Endothelial cell of umbilical vein (primary cell): ENCODE data around the gene F2.

Source experiments
- EZH2 ChIP-seq: IDR thresholded peaks from 2 replicates; pipeline ENCODE4 v1.6.1; 2012; ENCODE audit warnings: borderline replicate concordance, low read depth, mild to moderate bottlenecking, moderate library complexity, low read length, inconsistent platforms; ENCODE audit not compliant: severe bottlenecking
- FOS ChIP-seq: IDR thresholded peaks from 2 replicates; pipeline ENCODE4 v1.6.1; 2011; ENCODE audit warnings: mild to moderate bottlenecking, low read length, moderate library complexity, borderline replicate concordance; ENCODE audit not compliant: insufficient read depth
- POLR2A ChIP-seq: IDR thresholded peaks from 2 replicates; pipeline ENCODE4 v1.6.1; 2012; ENCODE audit warnings: low read depth, mild to moderate bottlenecking, control low read depth, low read length
- TF ChIP-seq, protein P1 (sequence below), 2 donors: IDR thresholded peaks; 1 replicate in 1 of 2; 2 replicates in 1 of 2; pipeline ENCODE4 v1.5.1; 2011; ENCODE audit warnings: low read length in 2 of 2, mild to moderate bottlenecking in 2 of 2, moderate library complexity in 2 of 2, control low read depth in 1 of 2, inconsistent platforms in 1 of 2, low read depth in 1 of 2; ENCODE audit not compliant: insufficient read depth in 1 of 2; ENCODE audit errors: extremely low read depth in 1 of 2
- TF ChIP-seq, protein P2 (sequence below): IDR thresholded peaks from 2 replicates; pipeline ENCODE4 v1.6.1; 2011; ENCODE audit not compliant: insufficient read depth, insufficient read length

DNA sequence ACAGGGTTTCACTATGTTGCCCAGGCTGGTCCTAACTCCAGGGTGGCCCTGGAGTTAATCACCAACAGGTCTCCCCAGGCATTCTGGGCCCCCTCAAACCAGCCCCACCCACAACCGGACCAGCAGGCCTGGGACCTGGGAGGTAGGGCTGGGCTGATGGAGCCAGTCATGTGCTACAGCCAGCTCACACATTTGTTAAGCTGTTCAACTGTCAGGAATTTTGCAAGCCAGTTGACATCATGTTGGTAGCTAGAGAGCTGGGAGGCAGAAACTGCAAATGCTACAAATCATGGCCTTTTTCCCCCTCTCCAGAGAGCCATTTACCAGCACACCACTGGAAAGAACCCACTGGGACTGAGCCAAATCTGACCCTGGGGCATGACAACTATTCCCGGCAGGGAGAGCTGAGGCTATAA lies 25.4 kb upstream of the F2 start:
- TF ChIP-seq, protein P1, sequence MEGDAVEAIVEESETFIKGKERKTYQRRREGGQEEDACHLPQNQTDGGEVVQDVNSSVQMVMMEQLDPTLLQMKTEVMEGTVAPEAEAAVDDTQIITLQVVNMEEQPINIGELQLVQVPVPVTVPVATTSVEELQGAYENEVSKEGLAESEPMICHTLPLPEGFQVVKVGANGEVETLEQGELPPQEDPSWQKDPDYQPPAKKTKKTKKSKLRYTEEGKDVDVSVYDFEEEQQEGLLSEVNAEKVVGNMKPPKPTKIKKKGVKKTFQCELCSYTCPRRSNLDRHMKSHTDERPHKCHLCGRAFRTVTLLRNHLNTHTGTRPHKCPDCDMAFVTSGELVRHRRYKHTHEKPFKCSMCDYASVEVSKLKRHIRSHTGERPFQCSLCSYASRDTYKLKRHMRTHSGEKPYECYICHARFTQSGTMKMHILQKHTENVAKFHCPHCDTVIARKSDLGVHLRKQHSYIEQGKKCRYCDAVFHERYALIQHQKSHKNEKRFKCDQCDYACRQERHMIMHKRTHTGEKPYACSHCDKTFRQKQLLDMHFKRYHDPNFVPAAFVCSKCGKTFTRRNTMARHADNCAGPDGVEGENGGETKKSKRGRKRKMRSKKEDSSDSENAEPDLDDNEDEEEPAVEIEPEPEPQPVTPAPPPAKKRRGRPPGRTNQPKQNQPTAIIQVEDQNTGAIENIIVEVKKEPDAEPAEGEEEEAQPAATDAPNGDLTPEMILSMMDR (IDR thresholded peaks at IDR 0.05; ENCODE audit: extremely low read depth in 1 of 2, insufficient read depth in 1 of 2, low read depth in 1 of 2, low read length in 2 of 2), result no peak
- no peak for TF ChIP-seq POLR2A
- TF ChIP-seq, protein P2, sequence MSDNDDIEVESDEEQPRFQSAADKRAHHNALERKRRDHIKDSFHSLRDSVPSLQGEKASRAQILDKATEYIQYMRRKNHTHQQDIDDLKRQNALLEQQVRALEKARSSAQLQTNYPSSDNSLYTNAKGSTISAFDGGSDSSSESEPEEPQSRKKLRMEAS, result no peak
- TF ChIP-seq EZH2, result no peak
- TF ChIP-seq FOS, result no peak
